ENCODE data around the gene SLCO1B1.

Gene SLCO1B1

DNA sequence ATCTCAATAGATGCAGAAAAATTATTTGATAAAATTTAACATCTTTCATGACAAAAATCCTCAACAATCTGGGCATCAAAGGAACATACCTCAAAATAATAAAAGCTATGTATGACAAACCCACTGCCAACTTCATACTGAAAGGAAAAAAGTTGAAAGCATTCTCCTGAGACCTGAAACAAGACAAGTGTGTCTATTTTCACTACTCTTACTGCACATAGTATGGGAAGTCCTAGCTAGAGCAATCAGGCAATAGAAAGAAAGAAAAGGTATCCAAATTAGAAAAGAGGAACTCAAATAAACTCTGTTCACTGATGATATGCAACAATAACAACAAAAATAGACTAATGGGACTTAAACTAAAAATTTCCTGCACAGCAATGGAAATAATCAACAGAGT lies 90.1 kb downstream of the SLCO1B1 start:
- DNase-seq, result no peak

DNA sequence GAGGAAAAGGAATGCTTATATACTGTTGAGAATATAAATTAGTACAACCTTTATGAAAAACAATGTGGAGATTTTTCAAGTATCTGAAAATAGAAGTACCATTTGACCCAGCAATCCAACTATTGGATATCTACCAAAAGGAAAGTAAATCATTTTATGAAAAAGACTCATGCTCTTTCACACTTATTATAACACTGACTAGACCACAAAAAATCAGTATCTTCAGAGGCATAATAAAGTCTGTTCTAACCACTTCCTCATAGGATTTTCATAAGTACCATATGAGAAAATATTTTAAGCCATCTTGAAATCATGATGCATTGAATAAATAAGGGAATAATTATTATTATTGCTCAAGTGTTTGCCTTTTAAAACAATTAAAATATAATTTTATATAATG lies 90.8 kb downstream of the SLCO1B1 start:
- no peak for DNase-seq

DNA sequence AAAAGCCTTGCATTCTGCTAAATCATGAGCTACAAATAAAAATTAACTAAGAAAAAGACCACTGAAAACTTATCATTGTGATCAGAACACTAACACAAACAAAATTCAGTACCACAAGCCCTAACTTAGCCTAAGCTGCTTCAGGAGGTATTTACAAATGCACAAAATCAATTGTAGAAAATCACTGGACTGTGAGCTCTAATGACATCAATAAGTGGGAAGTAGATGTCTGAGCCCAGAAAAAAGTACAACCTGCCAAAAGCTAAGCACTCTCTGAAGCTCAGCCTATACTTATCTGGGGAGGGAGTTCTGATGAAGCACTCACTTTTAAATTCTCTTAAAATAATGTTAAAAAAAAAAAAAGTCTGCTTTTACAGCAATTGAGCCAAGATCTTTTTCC lies 92.9 kb downstream of the SLCO1B1 start:
- no peak for DNase-seq

DNA sequence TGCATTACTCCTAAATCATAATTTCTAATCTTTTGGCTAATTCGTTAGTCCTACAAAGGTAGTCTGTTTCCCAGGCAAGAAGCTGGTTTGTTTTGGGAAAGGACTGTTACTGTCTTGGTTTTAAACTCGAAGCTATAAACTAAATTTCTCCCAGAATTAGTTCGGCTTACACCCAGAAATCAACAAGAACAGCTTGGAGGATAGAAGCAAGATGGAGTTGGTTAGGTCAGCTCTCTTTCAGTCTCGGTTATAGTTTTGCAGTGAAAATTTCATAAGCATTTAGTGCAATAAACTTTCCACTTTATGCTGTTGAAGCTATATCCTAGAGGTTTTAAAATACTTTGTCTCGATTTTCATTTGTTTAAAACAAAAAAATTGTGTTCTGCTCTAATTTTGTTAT lies 103.4 kb downstream of the SLCO1B1 start:
- DNase-seq, result no peak

DNA sequence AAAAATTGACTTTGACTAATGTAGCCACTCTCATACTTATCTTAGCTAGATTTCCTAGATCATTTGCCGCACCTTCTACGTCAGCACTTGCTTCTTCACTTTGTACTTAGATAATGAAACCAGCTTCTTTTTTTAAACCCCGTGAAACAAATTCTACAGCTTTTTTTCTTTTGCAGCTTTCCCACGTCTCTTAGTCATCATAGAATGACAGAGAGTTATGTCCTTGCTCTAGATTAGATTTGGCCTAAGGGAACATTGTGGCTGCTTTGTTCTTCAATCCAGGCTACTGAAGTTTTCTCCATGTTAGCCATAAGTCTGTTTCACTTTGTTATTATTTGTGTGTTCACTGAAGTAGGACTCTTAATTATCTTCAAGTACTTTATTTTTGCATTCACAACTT lies 108.9 kb downstream of the SLCO1B1 start:
- DNase-seq, result no peak

DNA sequence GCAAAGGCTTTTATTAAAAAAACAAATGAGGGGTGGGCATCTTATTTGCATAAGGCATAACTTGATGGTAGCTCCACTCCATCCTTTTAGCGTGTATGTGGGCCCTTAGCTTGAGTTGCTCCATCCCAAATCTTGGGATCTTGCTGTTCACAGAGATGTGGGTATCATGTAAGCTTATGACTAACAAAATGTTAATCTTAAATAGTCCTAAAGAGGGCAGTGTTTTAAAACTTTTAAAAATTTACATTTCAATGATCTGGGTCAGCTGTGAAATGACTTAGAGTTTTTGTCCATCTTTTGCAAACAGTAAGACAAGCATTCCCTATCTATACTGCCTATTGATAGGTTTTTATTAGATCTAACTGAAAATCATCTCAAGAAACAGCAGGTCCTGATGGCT lies 117.7 kb downstream of the SLCO1B1 start:
- DNase-seq, result no peak

DNA sequence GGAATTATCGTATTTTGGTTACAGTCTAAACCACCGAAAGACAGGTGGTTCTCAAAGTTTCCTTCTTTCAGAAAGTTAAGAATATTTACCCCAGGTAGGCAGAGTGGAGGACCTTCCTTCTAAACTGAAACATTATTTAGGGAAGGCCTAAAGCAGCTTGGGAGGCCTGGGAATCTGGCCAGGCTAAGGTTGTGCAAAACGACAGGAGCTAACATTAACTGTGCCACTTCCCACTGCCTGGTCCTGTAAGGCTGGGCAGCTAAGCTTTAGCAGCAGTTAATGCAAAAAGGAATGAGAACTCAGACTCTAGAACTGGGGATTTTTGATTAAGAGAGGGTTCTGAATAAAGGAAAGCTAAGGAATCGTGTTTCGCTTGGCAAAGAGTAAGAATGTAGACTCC lies 121.1 kb downstream of the SLCO1B1 start:
- no peak for DNase-seq

DNA sequence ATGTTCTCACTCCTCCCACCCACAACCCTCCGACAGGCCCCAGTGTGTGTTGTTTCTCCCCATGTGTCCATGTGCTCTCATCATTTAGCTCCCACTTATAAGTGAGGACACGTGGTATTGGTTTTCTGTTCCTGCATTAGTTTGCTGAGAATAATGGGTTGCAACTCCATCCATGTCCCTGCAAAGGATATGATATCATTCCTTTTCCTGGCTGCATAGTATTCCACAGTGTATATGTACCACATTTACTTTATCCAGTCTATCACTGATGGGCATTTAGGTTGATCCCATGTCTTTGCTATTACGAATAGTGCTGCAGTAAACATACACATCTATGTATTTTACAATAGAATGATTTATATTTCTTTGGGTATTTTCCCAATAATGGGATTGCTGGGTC lies 126.2 kb downstream of the SLCO1B1 start:
- no peak for DNase-seq

DNA sequence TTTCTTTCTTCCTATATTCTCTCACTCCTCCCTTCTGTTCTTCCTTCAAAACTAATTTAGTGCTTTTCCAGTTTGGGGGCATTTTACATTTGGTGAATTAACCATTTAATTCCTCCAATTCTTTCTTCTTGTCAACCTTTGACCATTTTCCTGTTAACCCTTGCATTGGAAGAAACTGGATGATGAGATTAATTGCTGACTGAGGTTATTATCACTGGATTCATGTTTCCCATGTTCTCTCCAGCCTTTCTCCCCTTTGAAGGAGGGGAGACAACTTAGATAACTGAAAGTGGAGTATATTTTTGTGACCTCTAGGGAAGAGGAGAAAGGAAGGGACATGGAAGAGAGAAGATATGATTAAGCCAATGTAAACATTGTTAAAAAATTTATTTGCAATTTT lies 133.2 kb downstream of the SLCO1B1 start:
- DNase-seq, result no peak

DNA sequence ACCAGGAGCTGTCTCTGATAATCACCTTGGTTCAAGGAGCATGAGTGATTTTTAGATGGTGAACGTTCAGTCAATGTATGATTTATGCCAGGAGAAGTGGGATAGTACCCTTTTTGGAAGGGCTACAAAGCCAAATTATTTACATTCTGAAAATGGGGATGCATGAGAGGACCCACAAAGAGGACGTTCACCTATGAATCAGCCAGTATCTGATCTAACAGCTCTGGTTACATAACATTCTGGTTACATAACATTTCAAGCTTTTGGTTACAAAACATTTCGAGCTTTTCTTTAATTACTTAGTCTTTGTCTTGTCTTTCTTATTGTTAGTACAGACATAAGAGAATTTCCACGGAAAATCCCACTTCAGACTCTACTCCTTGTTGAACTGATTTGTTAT lies 134.9 kb downstream of the SLCO1B1 start:
- DNase-seq, result no peak

DNA sequence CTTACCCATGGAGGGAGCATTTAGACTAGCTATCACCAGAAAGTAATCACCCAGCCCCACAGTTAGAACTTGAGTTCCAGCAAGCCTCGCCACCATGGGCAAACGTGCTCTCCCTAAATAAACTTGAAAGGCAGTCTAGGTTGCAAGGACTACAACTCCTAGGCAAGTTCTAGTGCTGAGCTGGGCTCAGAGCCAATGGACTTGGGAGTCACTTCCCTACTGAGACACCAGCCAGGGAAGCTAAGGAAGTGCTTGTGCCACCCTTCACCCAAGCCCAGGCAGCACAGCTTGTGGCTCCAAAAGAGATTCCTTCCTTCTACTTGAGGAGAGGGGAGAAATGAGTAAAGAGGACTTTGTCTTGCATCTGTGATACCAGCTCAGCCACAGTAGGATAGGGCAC lies 145.8 kb downstream of the SLCO1B1 start:
- no peak for DNase-seq
